Suprapubic skin (tissue), 2 donors: ENCODE data around the gene DISP3.

Source experiments
- EP300 ChIP-seq: sonication (generic); formaldehyde crosslinking; IDR thresholded peaks from one replicate; pipeline ENCODE4 v1.6.1; 2017; ENCODE audit warnings: antibody characterized with exemption
- POLR2A ChIP-seq, 2 donors: fragments of 450-650 bp; IDR thresholded peaks; one replicate each; pipeline ENCODE4 v1.6.1; 2017; ENCODE audit warnings: antibody characterized with exemption in 2 of 2, mild to moderate bottlenecking in 2 of 2, moderate library complexity in 2 of 2

GRCh38 chr1:11516961-11517635, 38.1 kb downstream of the DISP3 start:
- no peak for TF ChIP-seq EP300
- TF ChIP-seq POLR2A (IDR thresholded peaks at IDR 0.05), result no peak
